B cell (primary cell): ENCODE measurements around the gene KLHL6. TPM values are rescaled to one million over a fixed set of nuclear protein-coding genes. Genes with fewer than 3 reads are reported as not detected.
A peak's percentile ranks its signal among the peaks of the same experiment; 100 is the strongest.

Experiments
- ATAC-seq: fragments of 200-7000 bp; cut with Tn5 transposase; one replicate; pipeline ENCODE4 v1.10.0; 2021; ENCODE audit warnings: low read depth, mild to moderate bottlenecking, moderate number of reproducible peaks, moderate library complexity
- CTCF ChIA-PET: fragments of 350-600 bp; sonication (Branson Sonifier 250); formaldehyde crosslinking; loops from one replicate; lab custom pipeline; 2021; ENCODE audit warnings: antibody characterized with exemption, inconsistent platforms; lab: Charles Lee
- POLR2A ChIA-PET: fragments of 350-600 bp; sonication (Branson Sonifier 250); formaldehyde crosslinking; loops from one replicate; lab custom pipeline; 2021; ENCODE audit warnings: antibody characterized with exemption; lab: Charles Lee
- DNase-seq: peaks from one replicate; pipeline ENCODE4 v3.0.0; 2013
- H2AFZ ChIP-seq: 2 replicates; pipeline ENCODE4 v1.6.1; 2012; ENCODE audit warnings: mild to moderate bottlenecking, low read depth, low read length; ENCODE audit not compliant: insufficient read depth, poor library complexity, severe bottlenecking
- H3K27ac ChIP-seq, 2 donors: 1 replicate in 1 of 2; 2 replicates in 1 of 2; pipeline ENCODE4 v1.5.1; 2012 to 2013; ENCODE audit warnings: low read length in 2 of 2, mild to moderate bottlenecking in 2 of 2, moderate library complexity in 1 of 2
- H3K27me3 ChIP-seq, 4 experiments: fragments of 200-600 bp in 1 of 4; sonication (generic) in 1 of 4; replicated peaks in 1 of 4; 1 replicate in 2 of 4; 2 replicates in 2 of 4; pipeline versions ENCODE4 v1.6.1 to v1.7.0; 2013 to 2016; ENCODE audit warnings: low read length in 3 of 4, mild to moderate bottlenecking in 2 of 4, mixed read lengths in 1 of 4, moderate library complexity in 1 of 4; ENCODE audit not compliant: insufficient read depth in 4 of 4, control insufficient read depth in 3 of 4; ENCODE audit errors: control extremely low read depth in 1 of 4
- H3K36me3 ChIP-seq, 2 experiments: replicated peaks in 1 of 2; 1 replicate in 1 of 2; 2 replicates in 1 of 2; pipeline versions ENCODE4 v1.6.1 to v1.7.1; 2013; ENCODE audit warnings: low read length in 1 of 2; ENCODE audit not compliant: insufficient read depth in 2 of 2, control insufficient read depth in 1 of 2; ENCODE audit errors: control extremely low read depth in 1 of 2, extremely low read depth in 1 of 2
- H3K4me1 ChIP-seq, 2 donors: fragments of 200-600 bp in 1 of 2; sonication (generic) in 1 of 2; 1 replicate in 1 of 2; 2 replicates in 1 of 2; pipeline versions ENCODE4 v1.5.1 to v1.6.1; 2013 to 2017; ENCODE audit warnings: low read length in 2 of 2; ENCODE audit not compliant: control insufficient read depth in 2 of 2, insufficient read depth in 2 of 2
- H3K4me2 ChIP-seq: replicated peaks from 2 replicates; pipeline ENCODE3; 2012; ENCODE audit warnings: mild to moderate bottlenecking, low read depth, low read length; ENCODE audit not compliant: poor library complexity, severe bottlenecking
- H3K4me3 ChIP-seq, 5 experiments: fragments of 200-600 bp in 1 of 5; sonication (generic) in 1 of 5; 1 replicate in 3 of 5; 2 replicates in 2 of 5; pipeline versions ENCODE4 v1.5.1 to v1.7.0; 2011 to 2016; ENCODE audit warnings: low read length in 4 of 5, mild to moderate bottlenecking in 4 of 5, low read depth in 2 of 5, control low read depth in 1 of 5, moderate library complexity in 1 of 5; ENCODE audit not compliant: insufficient read depth in 1 of 5; ENCODE audit errors: control extremely low read depth in 1 of 5, extremely low read depth in 1 of 5
- H3K79me2 ChIP-seq: fragments of 200-600 bp; sonication (generic); one replicate; pipeline ENCODE4 v1.6.0; 2016; ENCODE audit warnings: low read length; ENCODE audit not compliant: control insufficient read depth, insufficient read depth
- H3K9ac ChIP-seq: fragments of 200-600 bp; sonication (generic); 2 replicates; pipeline ENCODE4 v1.6.1; 2017; ENCODE audit warnings: mild to moderate bottlenecking, low read length, moderate library complexity
- H3K9me3 ChIP-seq, 3 donors: one replicate each; pipeline versions ENCODE4 v1.6.1 to v1.7.1; 2013; ENCODE audit warnings: low read length in 2 of 3; ENCODE audit not compliant: control insufficient read depth in 2 of 3, insufficient read depth in 1 of 3; ENCODE audit errors: control extremely low read depth in 1 of 3
- H4K20me1 ChIP-seq: 2 replicates; pipeline ENCODE4 v1.6.0; 2012; ENCODE audit warnings: mild to moderate bottlenecking, low read length; ENCODE audit not compliant: insufficient read depth, control insufficient read depth, poor library complexity, severe bottlenecking
- H3K27ac Mint-ChIP-seq: one replicate; pipeline ENCODE4 v1.8.0; 2021; ENCODE audit warnings: mixed read lengths
- H3K27me3 Mint-ChIP-seq: one replicate; pipeline ENCODE4 v1.8.0; 2021; ENCODE audit warnings: mixed read lengths
- H3K4me1 Mint-ChIP-seq: one replicate; pipeline ENCODE4 v1.8.0; 2021; ENCODE audit warnings: mixed read lengths
- H3K4me3 Mint-ChIP-seq: one replicate; pipeline ENCODE4 v1.8.0; 2021; ENCODE audit warnings: mixed read lengths
- H3K9me3 Mint-ChIP-seq: one replicate; pipeline ENCODE4 v1.8.0; 2022; ENCODE audit warnings: mixed read lengths; ENCODE audit not compliant: insufficient read depth
- EZH2 ChIP-seq: IDR thresholded peaks from 2 replicates; pipeline ENCODE4 v1.6.1; 2012; ENCODE audit warnings: borderline replicate concordance, low read depth, mild to moderate bottlenecking, moderate library complexity, low read length; ENCODE audit not compliant: insufficient read depth, poor library complexity, severe bottlenecking
- WGBS: methylation state at CpG from one replicate; pipeline ENCODE4 v1.1.5; 2013; ENCODE audit warnings: missing lambda C conversion rate; ENCODE audit not compliant: insufficient coverage; 5-methylcytosine and 5-hydroxymethylcytosine counted together
- intact Hi-C: fragments of 100-400 bp; cut with micrococcal nuclease; formaldehyde crosslinking; loops from one replicate; pipeline ENCODE4 v1.10.0; 2022
- polyA plus RNA-seq: library from polyadenylated mRNA; depleted of rRNA; stranded (reverse); fragments of >200 nt; gene quantifications from 2 replicates; pipeline ENCODE4 v1.2.3, GENCODE V29; 2012
- total RNA-seq, 2 donors: library from RNA; stranded (reverse); fragments of 120-200 nt in 1 of 2; gene quantifications; 1 replicate in 1 of 2; 2 replicates in 1 of 2; pipeline versions ENCODE4 v1.2.3 to v1.2.4, GENCODE V29; 2013 to 2022
- TF ChIP-seq, protein P1 (sequence below): fragments of 200-600 bp; IDR thresholded peaks from one replicate; pipeline ENCODE4 v1.8.0; 2022; ENCODE audit warnings: antibody characterized with exemption, mild to moderate bottlenecking

KLHL6 gene
- total and polyA plus RNA-seq, 2 donors (not counting 1 experiment from before 2014, with no cell fraction given), result 29.6 to 69.7 TPM

DNA sequence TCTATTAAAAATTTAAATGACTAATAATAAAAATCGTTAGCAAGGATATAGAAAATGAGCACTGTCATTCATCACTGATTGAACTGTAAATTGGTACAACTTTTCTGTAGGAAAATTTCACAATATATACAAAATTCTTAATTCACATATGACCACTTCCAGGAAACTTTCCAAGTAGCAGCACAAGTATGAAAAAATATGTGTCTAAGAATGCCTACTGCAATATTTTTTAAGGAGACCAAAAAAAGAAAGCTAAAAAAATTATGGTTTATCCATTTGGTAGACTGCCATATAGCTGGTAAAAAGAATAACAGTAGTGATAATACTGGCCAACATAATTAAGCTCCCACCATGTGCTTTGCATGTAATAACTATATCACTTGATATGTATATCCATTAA, 59.2 kb downstream of the KLHL6 start:
- no CpG with 5 or more reads among the region's 1 CpG for WGBS
- H3K9me3 ChIP-seq, result peaks cover 0 to 7% (median 0%) of the 10 kb centered on the region in 3 donors
- H3K4me3 Mint-ChIP-seq, result no peak overlapping the region
- H3K27ac Mint-ChIP-seq, result no peak overlapping the region
- H3K79me2 ChIP-seq, result peaks cover 10% of the 10 kb centered on the region
- no peak overlapping the region for H3K9ac ChIP-seq
- H3K27me3 Mint-ChIP-seq, result no peaks in the 10 kb centered on the region
- no peaks in the 10 kb centered on the region for H3K9me3 Mint-ChIP-seq
- no peak for DNase-seq
- peaks cover 16% of the 10 kb centered on the region for H4K20me1 ChIP-seq
- POLR2A ChIA-PET, result no interaction called here
- peaks cover under 1% of the 10 kb centered on the region for H3K4me1 Mint-ChIP-seq
- H3K36me3 ChIP-seq, result peaks cover 6 to 75% of the 10 kb centered on the region in 2 experiments
- intact Hi-C loops, result no loop called here
- no peak for TF ChIP-seq EZH2
- TF ChIP-seq, protein P1, sequence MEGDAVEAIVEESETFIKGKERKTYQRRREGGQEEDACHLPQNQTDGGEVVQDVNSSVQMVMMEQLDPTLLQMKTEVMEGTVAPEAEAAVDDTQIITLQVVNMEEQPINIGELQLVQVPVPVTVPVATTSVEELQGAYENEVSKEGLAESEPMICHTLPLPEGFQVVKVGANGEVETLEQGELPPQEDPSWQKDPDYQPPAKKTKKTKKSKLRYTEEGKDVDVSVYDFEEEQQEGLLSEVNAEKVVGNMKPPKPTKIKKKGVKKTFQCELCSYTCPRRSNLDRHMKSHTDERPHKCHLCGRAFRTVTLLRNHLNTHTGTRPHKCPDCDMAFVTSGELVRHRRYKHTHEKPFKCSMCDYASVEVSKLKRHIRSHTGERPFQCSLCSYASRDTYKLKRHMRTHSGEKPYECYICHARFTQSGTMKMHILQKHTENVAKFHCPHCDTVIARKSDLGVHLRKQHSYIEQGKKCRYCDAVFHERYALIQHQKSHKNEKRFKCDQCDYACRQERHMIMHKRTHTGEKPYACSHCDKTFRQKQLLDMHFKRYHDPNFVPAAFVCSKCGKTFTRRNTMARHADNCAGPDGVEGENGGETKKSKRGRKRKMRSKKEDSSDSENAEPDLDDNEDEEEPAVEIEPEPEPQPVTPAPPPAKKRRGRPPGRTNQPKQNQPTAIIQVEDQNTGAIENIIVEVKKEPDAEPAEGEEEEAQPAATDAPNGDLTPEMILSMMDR, result no peak
- ATAC-seq, result no peak
- CTCF ChIA-PET, result interaction anchor here (0.6 to 2.6 kb wide), 2 partner anchors 26 to 64 kb away, joined by 4 to 8 read pairs; no protein-coding TSS in a partner anchor
- no peaks in the 10 kb centered on the region for H3K27me3 ChIP-seq
- H3K4me3 ChIP-seq, result no peak overlapping the region
- no peak overlapping the region for H3K4me2 ChIP-seq
- H2AFZ ChIP-seq, result no peak overlapping the region
- H3K27ac ChIP-seq, result no peak overlapping the region
- peaks cover 0 to 4% of the 10 kb centered on the region in 2 donors for H3K4me1 ChIP-seq

DNA sequence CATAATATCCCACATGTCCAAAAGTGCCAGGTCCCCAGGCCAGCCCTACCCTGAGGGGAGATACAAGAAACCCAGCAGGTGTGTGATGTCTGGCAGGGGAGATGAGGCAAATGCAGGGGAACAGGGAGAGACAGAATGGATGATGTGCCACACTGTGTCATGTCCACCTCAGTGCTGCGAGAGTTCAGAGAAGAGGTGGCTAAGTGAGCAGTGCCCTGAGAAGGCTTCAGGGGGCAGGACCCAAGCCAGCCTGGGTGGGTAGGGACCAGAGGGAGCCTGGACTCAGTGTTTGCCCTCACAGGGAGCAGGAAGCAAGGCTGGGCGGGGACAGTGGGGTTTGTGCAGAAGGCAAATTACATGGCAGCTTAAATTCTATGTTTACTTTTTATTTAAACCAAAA, 61.2 kb downstream of the KLHL6 start:
- Histone ChIP-seq H3K27ac (no peak overlapping the region), H3K4me1 (peaks cover 0 to 6% of the 10 kb centered on the region in 2 donors), H4K20me1 (no peaks in the 10 kb centered on the region), H3K79me2 (no peaks in the 10 kb centered on the region), H3K36me3 (peaks cover 4 to 69% of the 10 kb centered on the region in 2 experiments), H3K9me3 (peaks cover 0 to 7% (median 0%) of the 10 kb centered on the region in 3 donors), H3K27me3 (no peaks in the 10 kb centered on the region), H3K4me3 (no peak overlapping the region), H3K9ac (no peak overlapping the region), H3K4me2 (no peak overlapping the region), H2AFZ (no peak overlapping the region)
- CTCF ChIA-PET, result interaction anchor here (1.2 to 3.6 kb wide), 4 partner anchors 66 to 271 kb away, joined by 3 to 12 read pairs (median 6); no protein-coding TSS in a partner anchor
- intact Hi-C loops, result no loop called here
- Mint-ChIP-seq H3K27me3 (no peaks in the 10 kb centered on the region), H3K4me1 (peaks cover 3% of the 10 kb centered on the region), H3K27ac (peak overlapping the region; percentile 15), H3K9me3 (no peaks in the 10 kb centered on the region), H3K4me3 (no peak overlapping the region)
- 100% methylated on average over 1 of the region's 2 CpGs for WGBS
- DNase-seq, result no peak
- POLR2A ChIA-PET, result no interaction called here
- TF ChIP-seq EZH2, result no peak
- TF ChIP-seq, protein P1, result no peak
- ATAC-seq, result no peak
